Body of pancreas (tissue), 4 donors: ENCODE results near the gene BEST1. TPM values are rescaled to one million over a fixed set of nuclear protein-coding genes. Genes with fewer than 3 reads are reported as not detected.

Experiments used
- ATAC-seq: fragments of 150-250 bp; one replicate; pipeline ENCODE4 v1.9.1; 2016
- DNase-seq, 4 donors: peaks; one replicate each; pipeline ENCODE4 v3.0.0-alpha.2; 2019
- H3K27ac ChIP-seq, 4 donors: fragments of 200-600 bp; sonication (generic); 1 replicate in 3 of 4; 2 replicates in 1 of 4; pipeline versions ENCODE4 v1.5.1 to v1.6.1; 2016 to 2019; ENCODE audit warnings: mild to moderate bottlenecking in 1 of 4, mixed read lengths in 1 of 4, moderate library complexity in 1 of 4
- H3K27me3 ChIP-seq, 2 donors: fragments of 200-600 bp; sonication (generic); one replicate each; pipeline ENCODE4 v1.6.0; 2016; ENCODE audit warnings: mild to moderate bottlenecking in 1 of 2
- H3K36me3 ChIP-seq, 2 donors: fragments of 200-600 bp; sonication (generic); replicated peaks in 1 of 2; 2 replicates each; pipeline ENCODE4 v1.5.1; 2016; ENCODE audit warnings: low read depth in 2 of 2; ENCODE audit not compliant: insufficient read depth in 1 of 2
- H3K4me1 ChIP-seq: fragments of 200-600 bp; sonication (generic); one replicate; pipeline ENCODE4 v1.6.0; 2016
- H3K4me3 ChIP-seq, 2 donors: fragments of 200-600 bp; sonication (generic); 1 replicate in 1 of 2; 2 replicates in 1 of 2; pipeline ENCODE4 v1.5.1; 2016 to 2019
- H3K9me3 ChIP-seq, 3 donors: fragments of 200-600 bp; sonication (generic); 1 replicate in 2 of 3; 2 replicates in 1 of 3; pipeline ENCODE4 v1.5.1; 2016
- POLR2A ChIP-seq, 3 donors: fragments of 450-650 bp; IDR thresholded peaks; one replicate each; pipeline ENCODE4 v1.6.1; 2016; ENCODE audit warnings: antibody characterized with exemption in 3 of 3, mild to moderate bottlenecking in 2 of 3
- WGBS, 2 donors: methylation state at CpG; one replicate each; pipeline ENCODE4 v1.1.5; 2017; 5-methylcytosine and 5-hydroxymethylcytosine counted together
- intact Hi-C: fragments of 100-400 bp; cut with DNase I; formaldehyde crosslinking; loops from one replicate; pipeline ENCODE4 v1.15.1; 2023
- total RNA-seq, 2 donors: library from RNA; depleted of rRNA; stranded (reverse); fragments of >200 nt; gene quantifications; one replicate each; pipeline ENCODE4 v1.1.0, GENCODE V29; 2016
- TF ChIP-seq, protein P1 (sequence below), 7 experiments: fragments of 450-650 bp in 4 of 7; fragments of 200-600 bp in 3 of 7; sonication (generic) in 3 of 7; IDR thresholded peaks; one replicate each; pipeline ENCODE4 v1.5.1; 2016 to 2019; ENCODE audit warnings: antibody characterized with exemption in 7 of 7

Gene BEST1
- total RNA-seq, 2 donors from 2014 or later, result 1.6 to 2.6 TPM

DNA sequence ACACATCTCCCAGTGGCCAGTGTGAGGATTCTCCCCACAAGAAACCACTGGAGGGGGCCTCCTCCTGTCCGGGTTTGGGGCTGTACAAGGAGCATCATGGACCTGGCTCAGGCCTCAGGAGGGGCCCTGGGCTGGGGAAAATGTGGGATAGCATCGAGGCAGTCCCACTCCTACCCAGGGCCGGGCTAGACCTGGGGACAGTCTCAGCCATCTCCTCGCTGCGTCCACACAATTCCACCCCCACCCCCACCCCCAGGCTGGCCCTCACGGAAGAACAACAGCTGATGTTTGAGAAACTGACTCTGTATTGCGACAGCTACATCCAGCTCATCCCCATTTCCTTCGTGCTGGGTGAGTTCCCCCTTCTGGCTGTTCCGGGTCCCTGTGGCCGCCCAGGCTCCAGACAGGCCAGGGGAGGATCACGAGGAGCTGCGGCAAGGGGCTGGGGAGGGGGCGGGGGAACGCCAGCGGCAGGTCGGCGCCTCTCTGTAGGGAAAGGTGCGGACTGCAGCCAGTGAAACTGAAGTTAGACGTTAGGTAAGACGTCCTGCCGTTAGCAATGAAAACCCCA is 4.8 kb downstream of the BEST1 start:
- Histone ChIP-seq H3K27me3 (no peaks in the 10 kb centered on the region), H3K4me1 (peaks cover 16% of the 10 kb centered on the region), H3K36me3 (no peaks in the 10 kb centered on the region), H3K27ac (peak overlapping the region; percentile 4 to 66 (median 36)), H3K9me3 (no peaks in the 10 kb centered on the region), H3K4me3 (no peak overlapping the region)
- intact Hi-C loops, result no loop called here
- ATAC-seq (peak; percentile 64), DNase-seq (peak in 2 of 4 donors; percentile 45 to 77)
- WGBS, 2 donors, result 23 to 24% methylated on average over 15 to 21 of the region's 21 CpGs
- peak in 1 of 3 donors; percentile 26 for TF ChIP-seq POLR2A (IDR thresholded peaks at IDR 0.05)
- TF ChIP-seq, protein P1, sequence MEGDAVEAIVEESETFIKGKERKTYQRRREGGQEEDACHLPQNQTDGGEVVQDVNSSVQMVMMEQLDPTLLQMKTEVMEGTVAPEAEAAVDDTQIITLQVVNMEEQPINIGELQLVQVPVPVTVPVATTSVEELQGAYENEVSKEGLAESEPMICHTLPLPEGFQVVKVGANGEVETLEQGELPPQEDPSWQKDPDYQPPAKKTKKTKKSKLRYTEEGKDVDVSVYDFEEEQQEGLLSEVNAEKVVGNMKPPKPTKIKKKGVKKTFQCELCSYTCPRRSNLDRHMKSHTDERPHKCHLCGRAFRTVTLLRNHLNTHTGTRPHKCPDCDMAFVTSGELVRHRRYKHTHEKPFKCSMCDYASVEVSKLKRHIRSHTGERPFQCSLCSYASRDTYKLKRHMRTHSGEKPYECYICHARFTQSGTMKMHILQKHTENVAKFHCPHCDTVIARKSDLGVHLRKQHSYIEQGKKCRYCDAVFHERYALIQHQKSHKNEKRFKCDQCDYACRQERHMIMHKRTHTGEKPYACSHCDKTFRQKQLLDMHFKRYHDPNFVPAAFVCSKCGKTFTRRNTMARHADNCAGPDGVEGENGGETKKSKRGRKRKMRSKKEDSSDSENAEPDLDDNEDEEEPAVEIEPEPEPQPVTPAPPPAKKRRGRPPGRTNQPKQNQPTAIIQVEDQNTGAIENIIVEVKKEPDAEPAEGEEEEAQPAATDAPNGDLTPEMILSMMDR (IDR thresholded peaks at IDR 0.05), result no peak

DNA sequence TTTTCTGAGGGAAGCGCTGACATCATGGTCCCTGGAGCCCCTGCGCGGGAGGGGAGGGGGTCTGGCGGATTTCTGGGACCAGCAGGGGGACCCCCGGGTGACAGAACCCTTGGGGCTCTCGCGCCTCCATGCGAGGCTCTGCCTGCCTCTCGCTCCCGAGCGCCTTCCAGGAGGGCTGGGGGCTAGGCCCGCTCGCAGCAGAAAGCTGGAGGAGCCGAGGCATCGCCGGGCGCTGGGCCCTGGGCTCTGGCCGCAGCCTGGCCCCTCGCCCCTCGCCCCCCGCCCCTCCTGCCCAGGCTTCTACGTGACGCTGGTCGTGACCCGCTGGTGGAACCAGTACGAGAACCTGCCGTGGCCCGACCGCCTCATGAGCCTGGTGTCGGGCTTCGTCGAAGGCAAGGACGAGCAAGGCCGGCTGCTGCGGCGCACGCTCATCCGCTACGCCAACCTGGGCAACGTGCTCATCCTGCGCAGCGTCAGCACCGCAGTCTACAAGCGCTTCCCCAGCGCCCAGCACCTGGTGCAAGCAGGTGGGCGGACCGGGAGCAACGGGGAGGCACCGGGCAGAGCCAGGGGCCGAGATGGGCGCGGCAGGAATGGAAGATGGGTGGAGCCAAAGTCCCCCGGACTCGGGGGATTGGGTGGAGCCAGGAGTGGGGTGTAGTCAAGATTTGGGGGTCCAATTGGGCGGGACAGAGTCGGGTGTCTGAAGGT is 5.4 kb downstream of the BEST1 start:
- peak; percentile 8 for ATAC-seq
- intact Hi-C loops, result no loop called here
- Histone ChIP-seq H3K4me1 (peaks cover 13% of the 10 kb centered on the region), H3K36me3 (no peaks in the 10 kb centered on the region), H3K27me3 (no peaks in the 10 kb centered on the region), H3K9me3 (no peaks in the 10 kb centered on the region), H3K4me3 (no peak overlapping the region), H3K27ac (peak overlapping the region; percentile 4 to 66 (median 36))
- DNase-seq, result no peak
- no peak for TF ChIP-seq POLR2A (IDR thresholded peaks at IDR 0.05)
- TF ChIP-seq, protein P1 (IDR thresholded peaks at IDR 0.05), result no peak
- 10 to 19% methylated on average over 10 to 49 of the region's 56 CpGs for WGBS, 2 donors

DNA sequence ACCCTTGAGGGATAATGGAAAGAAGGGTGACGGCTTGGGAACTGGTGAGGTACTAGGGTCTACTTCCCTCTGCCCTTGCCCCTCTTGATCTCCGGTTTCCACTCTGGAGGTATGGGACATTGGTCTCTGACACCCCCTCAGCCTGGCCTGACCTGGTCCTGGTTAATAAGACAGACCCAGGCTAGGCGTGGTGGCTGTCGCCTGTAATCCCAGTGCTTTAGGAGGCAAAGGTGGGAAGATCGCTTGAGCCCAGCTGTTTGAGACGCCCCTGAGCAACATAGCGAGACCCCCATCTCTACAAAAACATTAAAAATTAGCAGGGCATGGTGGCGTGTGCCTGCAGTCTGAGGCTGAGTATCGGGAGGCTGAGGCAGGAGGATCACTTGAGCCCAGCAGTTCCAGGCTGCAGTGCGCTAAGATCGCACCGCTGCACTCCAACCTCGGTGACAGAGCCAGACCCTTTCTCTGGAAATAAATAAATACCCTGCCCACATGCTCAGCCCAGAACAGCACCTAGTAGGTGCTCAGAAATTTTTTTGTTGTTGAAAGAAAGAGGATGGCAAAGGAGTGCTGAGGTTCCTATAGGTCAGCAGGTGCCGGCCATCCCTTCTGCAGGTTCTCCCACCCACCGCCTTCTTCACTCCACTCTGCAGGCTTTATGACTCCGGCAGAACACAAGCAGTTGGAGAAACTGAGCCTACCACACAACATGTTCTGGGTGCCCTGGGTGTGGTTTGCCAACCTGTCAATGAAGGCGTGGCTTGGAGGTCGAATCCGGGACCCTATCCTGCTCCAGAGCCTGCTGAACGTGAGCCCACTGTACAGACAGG is 6.3 kb downstream of the BEST1 start:
- TF ChIP-seq POLR2A (IDR thresholded peaks at IDR 0.05), result no peak
- TF ChIP-seq, protein P1 (IDR thresholded peaks at IDR 0.05), result no peak
- no peaks in the 10 kb centered on the region for H3K36me3 ChIP-seq
- DNase-seq, result peak in 1 of 4 donors; percentile 9
- intact Hi-C loops, result no loop called here
- H3K27me3 ChIP-seq, result no peaks in the 10 kb centered on the region
- no peaks in the 10 kb centered on the region for H3K9me3 ChIP-seq
- WGBS, 2 donors, result 92 to 94% methylated on average over 17 to 18 of the region's 20 CpGs
- no peak for ATAC-seq
- H3K4me3 ChIP-seq, result no peak overlapping the region
- peaks cover 18% of the 10 kb centered on the region for H3K4me1 ChIP-seq
- H3K27ac ChIP-seq, result no peak overlapping the region

DNA sequence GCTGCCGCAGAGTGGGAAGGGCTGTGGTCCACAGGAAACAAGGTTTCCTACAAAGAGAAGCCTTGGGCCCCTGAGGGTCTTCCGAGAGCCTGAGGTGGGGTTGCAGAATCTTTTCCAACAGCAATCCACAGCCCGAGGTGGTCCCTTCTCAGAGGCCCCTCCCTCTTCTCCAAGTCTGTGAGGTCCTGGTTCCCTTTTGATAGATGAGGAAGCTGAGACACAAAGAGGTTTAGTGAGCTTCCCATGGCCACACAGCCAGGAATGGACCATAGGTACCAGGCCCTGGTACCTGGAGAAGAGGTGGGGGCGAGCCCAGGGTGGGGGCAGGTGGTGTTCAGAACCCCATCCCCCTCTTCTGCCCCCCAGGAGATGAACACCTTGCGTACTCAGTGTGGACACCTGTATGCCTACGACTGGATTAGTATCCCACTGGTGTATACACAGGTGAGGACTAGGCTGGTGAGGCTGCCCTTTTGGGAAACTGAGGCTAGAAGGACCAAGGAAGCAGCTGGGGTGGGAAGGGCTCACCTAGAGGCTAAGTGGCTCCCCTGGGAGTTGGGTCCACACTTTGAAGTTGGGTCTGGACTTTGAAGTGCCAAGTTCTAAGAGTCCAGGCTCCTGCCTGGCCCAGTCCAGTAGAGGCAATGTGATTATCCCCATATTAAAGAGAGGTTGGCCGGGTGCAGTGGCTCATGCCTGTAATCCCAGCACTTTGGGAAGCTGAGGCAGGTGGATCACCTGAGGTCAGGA is 7.0 kb downstream of the BEST1 start:
- Histone ChIP-seq H3K36me3 (no peaks in the 10 kb centered on the region), H3K4me1 (peaks cover 26% of the 10 kb centered on the region), H3K27ac (no peak overlapping the region), H3K4me3 (no peak overlapping the region), H3K9me3 (no peaks in the 10 kb centered on the region), H3K27me3 (no peaks in the 10 kb centered on the region)
- WGBS, 2 donors, result 91 to 94% methylated on average over 5 to 7 of the region's 7 CpGs
- ATAC-seq (no peak), DNase-seq (peak in 1 of 4 donors; percentile 8)
- TF ChIP-seq POLR2A (IDR thresholded peaks at IDR 0.05), result no peak
- TF ChIP-seq, protein P1 (IDR thresholded peaks at IDR 0.05), result no peak
- intact Hi-C loops, result no loop called here
